HFF-Myc (cell line): ENCODE results near the gene SPCS3.
A peak's percentile ranks its signal among the peaks of the same experiment; 100 is the strongest.

ENCODE experiments used
- DNase-seq: peaks from one replicate; pipeline ENCODE4 v3.0.0-alpha.2; 2011; ENCODE audit warnings: low read depth; ENCODE audit errors: extremely low read depth
- H3K4me3 ChIP-seq: replicated peaks from 2 replicates; pipeline ENCODE4 v1.5.1; 2011; ENCODE audit warnings: low read depth, mild to moderate bottlenecking, control low read depth, low read length
- TF ChIP-seq, protein P1 (sequence below): IDR thresholded peaks from 2 replicates; pipeline ENCODE4 v1.5.1; 2012; ENCODE audit warnings: mild to moderate bottlenecking, low read depth, low read length, control low read depth; ENCODE audit errors: missing control alignments

SPCS3 gene

DNA sequence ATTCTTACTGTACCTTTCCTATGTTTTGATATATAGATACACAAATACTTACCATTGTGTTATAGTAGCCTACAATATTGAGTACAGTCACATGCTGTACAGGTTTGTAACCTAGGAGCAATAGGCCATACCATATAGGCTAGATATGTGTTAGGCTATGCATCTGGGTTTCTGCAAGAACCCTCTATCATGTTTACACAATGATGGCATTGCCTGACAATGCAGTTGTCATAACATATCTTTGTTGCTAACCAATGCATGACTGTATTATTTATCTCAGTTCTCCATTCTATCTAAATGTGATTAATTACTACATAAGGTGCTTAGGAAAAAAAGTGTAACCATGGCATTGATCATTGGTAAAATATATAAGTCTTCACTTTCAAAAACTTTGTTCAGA lies 10.0 kb upstream of the SPCS3 start:
- DNase-seq, result no peak
- TF ChIP-seq, protein P1, sequence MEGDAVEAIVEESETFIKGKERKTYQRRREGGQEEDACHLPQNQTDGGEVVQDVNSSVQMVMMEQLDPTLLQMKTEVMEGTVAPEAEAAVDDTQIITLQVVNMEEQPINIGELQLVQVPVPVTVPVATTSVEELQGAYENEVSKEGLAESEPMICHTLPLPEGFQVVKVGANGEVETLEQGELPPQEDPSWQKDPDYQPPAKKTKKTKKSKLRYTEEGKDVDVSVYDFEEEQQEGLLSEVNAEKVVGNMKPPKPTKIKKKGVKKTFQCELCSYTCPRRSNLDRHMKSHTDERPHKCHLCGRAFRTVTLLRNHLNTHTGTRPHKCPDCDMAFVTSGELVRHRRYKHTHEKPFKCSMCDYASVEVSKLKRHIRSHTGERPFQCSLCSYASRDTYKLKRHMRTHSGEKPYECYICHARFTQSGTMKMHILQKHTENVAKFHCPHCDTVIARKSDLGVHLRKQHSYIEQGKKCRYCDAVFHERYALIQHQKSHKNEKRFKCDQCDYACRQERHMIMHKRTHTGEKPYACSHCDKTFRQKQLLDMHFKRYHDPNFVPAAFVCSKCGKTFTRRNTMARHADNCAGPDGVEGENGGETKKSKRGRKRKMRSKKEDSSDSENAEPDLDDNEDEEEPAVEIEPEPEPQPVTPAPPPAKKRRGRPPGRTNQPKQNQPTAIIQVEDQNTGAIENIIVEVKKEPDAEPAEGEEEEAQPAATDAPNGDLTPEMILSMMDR, result no peak
- H3K4me3 ChIP-seq, result no peak overlapping the region

DNA sequence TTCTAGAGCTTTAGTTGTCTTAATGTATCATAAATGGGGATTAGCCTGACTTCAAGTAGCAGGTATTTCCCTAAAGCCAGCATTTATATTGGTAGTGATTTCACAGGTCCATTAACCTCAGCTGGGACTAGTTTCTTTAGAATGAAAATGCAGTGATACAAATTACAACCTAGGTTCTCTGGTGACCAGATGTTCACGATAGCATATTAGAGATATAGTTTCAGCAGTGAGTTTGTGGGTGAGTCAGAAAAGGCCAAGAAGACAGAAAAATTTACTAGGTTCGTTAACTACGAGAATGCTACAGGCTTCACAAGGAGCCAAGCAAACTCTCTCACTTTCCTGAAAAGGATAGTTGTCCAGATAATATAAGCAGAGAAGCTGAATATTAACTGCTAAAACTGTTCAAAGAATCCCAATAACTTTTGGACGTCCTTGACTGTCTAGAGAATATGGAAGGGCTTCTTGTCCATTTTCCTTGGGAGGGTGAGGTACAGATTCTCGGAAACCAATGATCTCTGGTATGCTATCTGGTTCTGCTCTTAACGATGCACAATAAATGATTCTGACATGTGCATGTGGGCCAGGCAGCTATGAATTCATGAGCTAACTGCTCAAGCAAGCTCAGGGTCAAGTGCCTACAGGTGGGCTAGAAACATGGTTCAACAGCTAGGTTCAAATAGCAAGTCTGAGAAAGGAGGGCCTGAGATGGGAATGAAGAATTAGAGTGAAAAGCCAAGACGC lies 6.0 kb upstream of the SPCS3 start:
- DNase-seq, result peak; percentile 59
- TF ChIP-seq, protein P1, result no peak
- no peak overlapping the region for H3K4me3 ChIP-seq

DNA sequence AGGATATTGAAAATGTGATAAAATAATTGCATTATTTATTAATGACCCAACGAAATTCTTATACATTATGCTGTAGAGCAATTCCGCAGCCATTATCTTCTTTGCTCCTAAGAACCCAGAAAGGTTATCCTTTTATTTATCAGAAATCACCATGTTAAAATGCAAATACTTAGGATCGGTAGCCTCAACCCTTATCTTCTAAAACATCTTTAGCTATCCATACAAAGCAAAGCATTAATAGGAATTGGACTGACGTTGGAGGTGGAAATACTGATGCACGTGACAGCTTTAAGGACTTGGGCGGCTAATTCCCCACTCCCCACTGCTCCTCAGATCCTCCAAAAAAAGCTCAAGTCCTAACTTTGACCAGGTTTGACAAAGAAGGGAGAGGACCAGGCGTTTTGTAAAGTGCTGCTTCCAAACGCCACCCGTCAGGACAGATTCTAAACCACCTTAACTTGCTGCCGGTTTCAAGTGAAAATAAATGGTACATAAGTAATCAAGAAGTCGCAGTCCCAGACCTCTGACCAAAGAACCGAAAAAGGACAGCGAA lies 539 bp upstream of the SPCS3 start:
- peak overlapping the region; percentile 77 for H3K4me3 ChIP-seq
- DNase-seq, result no peak
- TF ChIP-seq, protein P1, result no peak

DNA sequence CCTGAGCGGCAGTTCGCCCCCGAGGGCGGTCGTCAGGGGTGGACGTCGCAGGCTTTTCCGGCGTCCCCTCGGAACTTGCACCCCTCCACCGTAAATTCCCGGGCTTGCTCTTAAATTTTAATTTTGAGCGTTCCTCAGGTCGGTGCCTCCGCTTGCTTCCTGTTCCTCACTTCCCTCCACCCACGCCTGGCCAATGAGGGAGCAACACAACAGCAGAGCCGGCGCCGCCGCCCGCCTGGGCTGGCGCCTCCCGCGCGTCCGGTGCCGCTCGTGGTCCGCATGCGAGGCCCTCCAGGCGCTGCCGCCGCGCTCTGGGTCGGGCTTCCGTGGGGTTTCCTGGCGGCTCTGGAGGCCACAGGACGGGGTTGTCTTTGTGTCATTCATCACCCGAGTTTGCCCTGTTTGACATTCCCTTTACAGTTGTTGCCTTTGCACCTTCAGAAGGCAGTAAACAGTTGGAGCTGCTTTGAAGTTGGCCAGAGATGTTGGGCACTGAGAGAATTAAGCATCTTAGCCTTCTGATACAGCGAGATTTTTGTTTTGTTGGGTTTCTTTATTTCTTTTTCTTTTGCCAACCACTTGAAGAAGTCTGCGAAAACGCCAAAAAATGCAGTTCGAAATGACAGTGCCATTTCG lies 692 bp downstream of the SPCS3 start:
- peak overlapping the region; percentile 77 for H3K4me3 ChIP-seq
- DNase-seq, result peak; percentile 51
- TF ChIP-seq, protein P1, result no peak

DNA sequence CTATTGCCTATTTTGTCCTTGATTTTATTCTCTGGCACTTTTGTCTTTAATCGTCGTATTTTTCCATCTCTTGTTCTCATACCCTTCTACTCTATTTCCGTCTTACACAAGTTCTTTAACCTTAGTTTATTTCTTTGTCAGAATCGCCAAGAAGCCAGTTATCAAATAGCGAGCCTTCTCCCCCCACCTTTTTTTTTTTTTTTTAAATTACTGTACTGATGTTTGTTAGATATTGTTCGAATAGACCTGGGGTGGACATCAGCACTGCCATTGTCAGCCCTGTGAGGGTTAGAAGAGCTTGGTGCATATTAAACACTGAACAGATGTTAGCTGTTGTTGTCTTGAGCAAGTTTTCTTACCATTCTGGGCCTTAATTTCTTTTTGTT lies 1.2 kb downstream of the SPCS3 start:
- peak overlapping the region; percentile 77 for H3K4me3 ChIP-seq
- TF ChIP-seq, protein P1, result no peak
- no peak for DNase-seq

DNA sequence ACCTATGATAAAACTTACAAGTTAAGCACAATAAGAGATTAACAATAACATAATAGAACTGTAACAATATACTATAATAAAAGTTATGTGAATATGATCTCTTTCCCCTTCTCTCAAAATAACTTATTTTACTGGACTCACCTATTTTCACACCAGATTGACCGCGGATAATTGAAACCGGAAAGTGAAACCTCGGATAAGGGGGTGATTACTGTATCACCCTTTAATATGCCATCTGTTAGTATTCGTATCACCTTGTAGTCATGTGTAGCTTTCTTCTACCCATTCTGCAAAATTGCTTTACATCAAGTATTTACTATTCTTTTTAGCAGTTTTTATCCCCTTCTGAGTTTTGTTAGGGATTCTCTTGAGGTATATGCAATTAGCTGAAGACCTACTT lies 1.8 kb downstream of the SPCS3 start:
- H3K4me3 ChIP-seq, result peak overlapping the region; percentile 77
- no peak for DNase-seq

More for the DNA sequence above, 1.8 kb downstream of the SPCS3 start:
- TF ChIP-seq, protein P1, result no peak
